Measurements from ENCODE around the gene SUCLG2. TPM values are rescaled to one million over a fixed set of nuclear protein-coding genes. Genes with fewer than 3 reads are reported as not detected.

Gene SUCLG2
- polyA plus RNA-seq, 1 donor, result 143 TPM

DNA sequence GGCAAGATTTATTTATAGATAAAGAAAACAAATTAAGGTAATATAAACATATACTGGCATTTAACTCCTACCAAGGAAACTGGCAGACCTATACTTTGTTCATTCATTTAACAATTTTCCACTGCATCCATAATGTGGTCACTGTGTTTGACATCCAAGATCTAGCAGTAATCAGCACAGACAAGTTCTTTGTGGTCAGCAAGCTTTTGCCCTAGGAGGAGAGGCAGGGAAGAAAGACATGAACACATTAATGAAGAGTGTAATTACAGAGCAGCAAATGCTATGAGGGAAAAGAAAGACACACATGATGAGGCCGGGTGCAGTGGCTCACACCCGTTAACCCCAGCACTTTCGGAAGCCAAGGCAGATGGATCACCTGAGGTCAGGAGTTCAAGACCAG lies 34.4 kb downstream of the SUCLG2 start:
- Histone ChIP-seq H3K9me3 (ENCODE audit: control insufficient read depth, low read depth, low read length) (no peaks in the 10 kb centered on the region), H3K4me3 (ENCODE audit: low read length) (no peak overlapping the region), H3K36me3 (ENCODE audit: control insufficient read depth, insufficient read depth, low read length) (peaks cover 27% of the 10 kb centered on the region), H3K4me1 (ENCODE audit: control insufficient read depth, insufficient read depth, low read length) (peaks cover 4% of the 10 kb centered on the region), H3K27ac (ENCODE audit: low read length) (no peak overlapping the region), H3K27me3 (ENCODE audit: control insufficient read depth, insufficient read depth, low read length) (no peaks in the 10 kb centered on the region)
- no peak for DNase-seq
- WGBS (ENCODE audit: insufficient coverage, low lambda C conversion rate), result 80% methylated on average over 1 of the region's 3 CpGs

- WGBS (ENCODE audit: insufficient coverage, low lambda C conversion rate), result no CpG with 5 or more reads among the region's 1 CpG
Measured at GRCh38 chr3:67617518-67617917, 36.9 kb downstream of the SUCLG2 start.

DNA sequence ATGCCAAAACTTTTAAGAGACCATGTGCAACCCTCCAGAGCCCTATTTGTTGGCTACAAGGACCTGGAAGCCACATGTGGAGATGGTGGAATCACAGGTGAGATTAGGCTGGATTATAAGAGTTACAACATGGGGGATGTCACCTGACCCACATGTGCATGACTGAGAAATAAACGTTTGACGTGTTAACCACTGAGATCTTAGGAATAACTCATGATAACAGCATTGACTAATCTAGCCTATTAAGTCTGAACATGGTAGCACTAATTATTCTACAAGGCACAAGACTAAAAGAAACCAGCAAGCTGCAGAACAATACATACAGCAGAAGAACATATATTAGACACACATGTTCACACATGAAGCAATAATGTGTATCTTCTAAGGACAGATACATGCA lies 38.4 kb downstream of the SUCLG2 start:
- no peak overlapping the region for H3K27ac ChIP-seq (ENCODE audit: low read length)
- peaks cover 33% of the 10 kb centered on the region for H3K36me3 ChIP-seq (ENCODE audit: control insufficient read depth, insufficient read depth, low read length)
- H3K4me3 ChIP-seq (ENCODE audit: low read length), result no peak overlapping the region
- H3K27me3 ChIP-seq (ENCODE audit: control insufficient read depth, insufficient read depth, low read length), result no peaks in the 10 kb centered on the region
- no CpG with 5 or more reads among the region's 2 CpGs for WGBS (ENCODE audit: insufficient coverage, low lambda C conversion rate)
- H3K9me3 ChIP-seq (ENCODE audit: control insufficient read depth, low read depth, low read length), result no peaks in the 10 kb centered on the region
- DNase-seq, result no peak
- H3K4me1 ChIP-seq (ENCODE audit: control insufficient read depth, insufficient read depth, low read length), result no peaks in the 10 kb centered on the region

More at GRCh38 chr3:67617518-67617917, 36.9 kb downstream of the SUCLG2 start:
- no peak for DNase-seq
- Histone ChIP-seq H3K27ac (ENCODE audit: low read length) (no peak overlapping the region), H3K4me3 (ENCODE audit: low read length) (no peak overlapping the region), H3K27me3 (ENCODE audit: control insufficient read depth, insufficient read depth, low read length) (no peaks in the 10 kb centered on the region), H3K9me3 (ENCODE audit: control insufficient read depth, low read depth, low read length) (no peaks in the 10 kb centered on the region), H3K36me3 (ENCODE audit: control insufficient read depth, insufficient read depth, low read length) (peaks cover 33% of the 10 kb centered on the region), H3K4me1 (ENCODE audit: control insufficient read depth, insufficient read depth, low read length) (no peaks in the 10 kb centered on the region)

DNA sequence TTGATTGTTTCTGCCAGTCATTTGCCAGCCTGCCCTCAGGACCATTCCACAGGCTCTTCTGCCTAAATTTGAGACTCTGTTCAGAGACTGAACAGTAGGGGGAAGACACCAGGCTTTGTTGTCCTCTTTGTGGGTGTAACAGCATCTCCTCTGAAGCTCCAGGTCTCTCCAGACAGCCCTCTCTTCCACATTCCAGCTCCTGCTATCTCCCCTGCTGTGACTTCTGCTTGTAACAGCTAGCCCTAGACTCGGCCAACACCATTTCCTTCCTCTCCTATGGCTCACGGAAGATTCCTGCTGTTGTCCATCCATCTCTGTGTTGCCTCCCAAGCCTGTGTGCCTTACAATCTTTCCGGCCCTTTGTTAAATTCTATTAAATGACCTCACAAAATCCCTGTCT lies 40.2 kb downstream of the SUCLG2 start:
- WGBS (ENCODE audit: insufficient coverage, low lambda C conversion rate), result 83% methylated on average over 1 of the region's 3 CpGs
- no peaks in the 10 kb centered on the region for H3K4me1 ChIP-seq (ENCODE audit: control insufficient read depth, insufficient read depth, low read length)
- H3K27ac ChIP-seq (ENCODE audit: low read length), result no peak overlapping the region
- H3K27me3 ChIP-seq (ENCODE audit: control insufficient read depth, insufficient read depth, low read length), result no peaks in the 10 kb centered on the region
- no peaks in the 10 kb centered on the region for H3K9me3 ChIP-seq (ENCODE audit: control insufficient read depth, low read depth, low read length)
- no peak overlapping the region for H3K4me3 ChIP-seq (ENCODE audit: low read length)
- peaks cover 33% of the 10 kb centered on the region for H3K36me3 ChIP-seq (ENCODE audit: control insufficient read depth, insufficient read depth, low read length)
- no peak for DNase-seq

DNA sequence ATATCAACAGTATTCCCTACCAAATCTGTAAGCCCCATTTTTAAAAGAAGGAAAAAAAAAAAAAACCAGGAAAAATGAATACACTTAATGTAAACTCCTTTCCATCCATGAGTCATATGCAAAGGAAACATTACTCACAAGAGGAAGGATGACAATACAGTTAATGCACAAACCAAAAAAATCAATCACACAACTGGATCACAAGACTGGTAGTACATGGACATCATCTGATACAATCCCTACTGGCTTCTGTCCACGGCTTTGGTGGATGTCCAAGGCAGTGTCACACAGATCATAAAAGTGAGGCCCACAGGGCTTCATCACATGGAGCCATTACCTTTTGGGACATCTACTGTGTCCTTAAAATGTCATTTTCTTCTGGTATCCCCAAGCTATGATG lies 44.0 kb downstream of the SUCLG2 start:
- Histone ChIP-seq H3K9me3 (ENCODE audit: control insufficient read depth, low read depth, low read length) (no peaks in the 10 kb centered on the region), H3K27me3 (ENCODE audit: control insufficient read depth, insufficient read depth, low read length) (no peaks in the 10 kb centered on the region), H3K4me1 (ENCODE audit: control insufficient read depth, insufficient read depth, low read length) (no peaks in the 10 kb centered on the region), H3K36me3 (ENCODE audit: control insufficient read depth, insufficient read depth, low read length) (peaks cover 36% of the 10 kb centered on the region), H3K27ac (ENCODE audit: low read length) (no peak overlapping the region), H3K4me3 (ENCODE audit: low read length) (no peak overlapping the region)
- no peak for DNase-seq
- WGBS (ENCODE audit: insufficient coverage, low lambda C conversion rate), result no CpG with 5 or more reads among the region's 1 CpG

DNA sequence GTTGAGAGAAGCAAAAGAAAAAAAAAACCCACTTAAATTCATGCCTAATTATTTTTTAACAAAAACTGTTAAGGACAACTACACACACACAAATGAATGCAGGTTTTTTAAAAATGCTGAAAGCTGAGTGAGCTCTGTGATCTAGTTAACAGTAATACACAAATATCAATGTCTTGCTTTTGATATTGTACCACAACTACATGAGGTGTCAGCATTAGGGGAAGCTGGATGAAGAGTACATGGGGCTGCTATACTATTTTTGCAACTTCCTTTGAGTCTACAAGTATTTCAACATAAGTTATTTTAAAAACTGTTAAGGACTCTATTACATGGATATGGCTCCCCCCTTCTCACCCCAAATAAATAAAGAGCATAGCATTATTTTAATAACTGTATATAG lies 44.7 kb downstream of the SUCLG2 start:
- Histone ChIP-seq H3K27ac (ENCODE audit: low read length) (no peak overlapping the region), H3K4me1 (ENCODE audit: control insufficient read depth, insufficient read depth, low read length) (no peaks in the 10 kb centered on the region), H3K9me3 (ENCODE audit: control insufficient read depth, low read depth, low read length) (no peaks in the 10 kb centered on the region), H3K36me3 (ENCODE audit: control insufficient read depth, insufficient read depth, low read length) (peaks cover 34% of the 10 kb centered on the region), H3K27me3 (ENCODE audit: control insufficient read depth, insufficient read depth, low read length) (no peaks in the 10 kb centered on the region), H3K4me3 (ENCODE audit: low read length) (no peak overlapping the region)
- DNase-seq, result no peak

DNA sequence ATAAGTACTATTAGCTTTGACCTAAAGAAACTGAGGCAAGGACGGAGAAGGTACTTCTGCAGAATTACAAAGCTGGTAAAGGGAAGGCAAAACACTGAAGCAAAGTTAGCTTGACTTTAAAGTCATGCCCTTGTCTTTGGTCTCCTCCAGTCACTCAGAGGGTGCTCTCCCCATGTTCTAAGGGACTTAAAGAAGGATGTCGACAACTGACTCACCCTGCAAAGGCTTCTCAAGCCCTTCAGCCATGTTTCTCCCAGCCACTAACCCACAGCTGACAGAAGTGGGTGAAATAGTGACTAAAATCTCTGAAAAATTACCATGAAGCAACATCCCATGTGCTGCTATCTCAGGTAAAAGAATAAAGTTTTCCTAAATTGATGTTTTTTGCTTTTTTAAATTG lies 46.4 kb downstream of the SUCLG2 start:
- H3K4me3 ChIP-seq (ENCODE audit: low read length), result no peak overlapping the region
- peaks cover 31% of the 10 kb centered on the region for H3K36me3 ChIP-seq (ENCODE audit: control insufficient read depth, insufficient read depth, low read length)
- H3K9me3 ChIP-seq (ENCODE audit: control insufficient read depth, low read depth, low read length), result no peaks in the 10 kb centered on the region
- no peaks in the 10 kb centered on the region for H3K4me1 ChIP-seq (ENCODE audit: control insufficient read depth, insufficient read depth, low read length)
- H3K27ac ChIP-seq (ENCODE audit: low read length), result no peak overlapping the region
- H3K27me3 ChIP-seq (ENCODE audit: control insufficient read depth, insufficient read depth, low read length), result no peaks in the 10 kb centered on the region
- no peak for DNase-seq
- WGBS (ENCODE audit: insufficient coverage, low lambda C conversion rate), result no CpG with 5 or more reads among the region's 2 CpGs

DNA sequence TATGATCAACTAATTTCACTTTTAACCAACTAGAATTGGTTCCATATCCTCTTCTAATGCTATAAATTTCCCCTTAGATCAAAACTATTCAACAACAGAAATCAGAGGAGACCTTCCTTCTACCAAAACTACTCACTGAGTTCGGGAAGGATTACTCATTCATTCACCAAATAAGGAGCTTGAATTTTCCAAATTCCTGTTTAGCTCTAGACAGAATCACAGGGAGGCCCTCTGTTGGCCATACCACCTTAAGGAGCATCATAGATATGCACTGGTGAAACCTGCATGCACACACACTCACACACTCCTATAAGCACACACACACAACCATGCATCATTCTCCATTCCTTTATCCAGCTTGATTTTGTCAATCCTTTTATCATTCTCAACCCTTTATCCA lies 49.0 kb downstream of the SUCLG2 start:
- 50% methylated on average over 1 of the region's 1 CpG for WGBS (ENCODE audit: insufficient coverage, low lambda C conversion rate)
- no peak overlapping the region for H3K27ac ChIP-seq (ENCODE audit: low read length)
- no peaks in the 10 kb centered on the region for H3K4me1 ChIP-seq (ENCODE audit: control insufficient read depth, insufficient read depth, low read length)
- H3K4me3 ChIP-seq (ENCODE audit: low read length), result no peak overlapping the region
- H3K36me3 ChIP-seq (ENCODE audit: control insufficient read depth, insufficient read depth, low read length), result peaks cover 35% of the 10 kb centered on the region
- no peak for DNase-seq
- no peaks in the 10 kb centered on the region for H3K9me3 ChIP-seq (ENCODE audit: control insufficient read depth, low read depth, low read length)
- no peaks in the 10 kb centered on the region for H3K27me3 ChIP-seq (ENCODE audit: control insufficient read depth, insufficient read depth, low read length)

GRCh38 chr3:67602816-67603215 lies 51.6 kb downstream of the SUCLG2 start:
- no peaks in the 10 kb centered on the region for H3K4me1 ChIP-seq (ENCODE audit: control insufficient read depth, insufficient read depth, low read length)
- no peak overlapping the region for H3K27ac ChIP-seq (ENCODE audit: low read length)
- no peak overlapping the region for H3K4me3 ChIP-seq (ENCODE audit: low read length)
- no peaks in the 10 kb centered on the region for H3K27me3 ChIP-seq (ENCODE audit: control insufficient read depth, insufficient read depth, low read length)
- no peak for DNase-seq
- no CpG with 5 or more reads among the region's 2 CpGs for WGBS (ENCODE audit: insufficient coverage, low lambda C conversion rate)
- H3K9me3 ChIP-seq (ENCODE audit: control insufficient read depth, low read depth, low read length), result no peaks in the 10 kb centered on the region
- peaks cover 28% of the 10 kb centered on the region for H3K36me3 ChIP-seq (ENCODE audit: control insufficient read depth, insufficient read depth, low read length)

GRCh38 chr3:67601919-67602608 lies 52.3 kb downstream of the SUCLG2 start:
- no peaks in the 10 kb centered on the region for H3K9me3 ChIP-seq (ENCODE audit: control insufficient read depth, low read depth, low read length)
- H3K27ac ChIP-seq (ENCODE audit: low read length), result no peak overlapping the region
- H3K36me3 ChIP-seq (ENCODE audit: control insufficient read depth, insufficient read depth, low read length), result peaks cover 24% of the 10 kb centered on the region
- H3K4me1 ChIP-seq (ENCODE audit: control insufficient read depth, insufficient read depth, low read length), result no peaks in the 10 kb centered on the region
- no peak overlapping the region for H3K4me3 ChIP-seq (ENCODE audit: low read length)
- no CpG with 5 or more reads among the region's 5 CpGs for WGBS (ENCODE audit: insufficient coverage, low lambda C conversion rate)
- H3K27me3 ChIP-seq (ENCODE audit: control insufficient read depth, insufficient read depth, low read length), result no peaks in the 10 kb centered on the region
- DNase-seq, result no peak

DNA sequence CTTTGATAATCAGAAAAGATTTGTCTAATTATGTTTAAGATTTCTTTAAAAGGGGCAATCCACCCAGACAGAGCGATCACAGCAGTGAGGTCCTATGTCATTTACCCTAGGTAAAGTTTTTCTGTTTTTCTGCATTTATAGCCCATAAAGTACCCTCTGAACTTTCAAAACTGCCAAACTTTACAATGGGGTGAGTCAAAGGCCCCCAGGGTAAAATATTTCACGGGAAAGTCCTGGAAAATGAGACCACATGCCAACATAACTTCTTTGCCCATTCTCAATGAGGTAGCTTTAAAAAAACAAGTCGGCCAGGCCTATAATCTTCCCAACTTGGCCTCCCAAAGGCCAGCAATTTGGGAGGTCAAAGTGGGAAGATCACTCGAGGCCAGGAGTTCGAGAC lies 53.0 kb downstream of the SUCLG2 start:
- Histone ChIP-seq H3K4me3 (ENCODE audit: low read length) (no peak overlapping the region), H3K27ac (ENCODE audit: low read length) (no peak overlapping the region), H3K36me3 (ENCODE audit: control insufficient read depth, insufficient read depth, low read length) (peaks cover 25% of the 10 kb centered on the region), H3K9me3 (ENCODE audit: control insufficient read depth, low read depth, low read length) (no peaks in the 10 kb centered on the region), H3K27me3 (ENCODE audit: control insufficient read depth, insufficient read depth, low read length) (no peaks in the 10 kb centered on the region), H3K4me1 (ENCODE audit: control insufficient read depth, insufficient read depth, low read length) (no peaks in the 10 kb centered on the region)
- no peak for DNase-seq
- no CpG with 5 or more reads among the region's 5 CpGs for WGBS (ENCODE audit: insufficient coverage, low lambda C conversion rate)
